ENCODE results near the gene RCC1. TPM values are rescaled to one million over a fixed set of nuclear protein-coding genes. Genes with fewer than 3 reads are reported as not detected.
"Not testable (repeated sequence)": the region's sequence is repeated elsewhere in the genome, so short reads cannot be mapped to it uniquely, and the experiment has no call there.

Gene RCC1
- total and polyA plus RNA-seq, 4 donors: 22.9 to 34.3 (median 28.8) TPM

- Histone ChIP-seq H3K9me3 (ENCODE audit: control insufficient read depth in 4 of 4, insufficient read depth in 3 of 4, low read length in 3 of 4) (no peaks in the 10 kb centered on the region), H3K9ac (ENCODE audit: insufficient read depth in 1 of 2, low read length in 2 of 2) (no peak overlapping the region), H3K4me3 (no peak overlapping the region), H3K36me3 (ENCODE audit: control insufficient read depth in 4 of 4, insufficient read depth in 4 of 4, low read length in 4 of 4) (peaks cover 2 to 11% (median 7%) of the 10 kb centered on the region in 4 donors), H3K4me1 (ENCODE audit: control insufficient read depth in 5 of 5, insufficient read depth in 5 of 5, low read length in 5 of 5) (peaks cover 0 to 19% (median 0%) of the 10 kb centered on the region in 5 donors), H3K27ac (ENCODE audit: low read depth in 1 of 2, low read length in 1 of 2) (peak overlapping the region; percentile 42 to 52), H3K27me3 (ENCODE audit: control insufficient read depth in 3 of 3, insufficient read depth in 3 of 3, low read length in 2 of 3) (no peaks in the 10 kb centered on the region)
- DNase-seq (peak in 1 of 3 donors; percentile 9), ATAC-seq (ENCODE audit: insufficient read depth, low FRiP score) (no peak)
- TF ChIP-seq CTCF (IDR thresholded peaks at IDR 0.05; ENCODE audit: control extremely low read depth, extremely low read depth): no peak
- 56 to 58% methylated on average over 7 of the region's 7 CpGs for WGBS, 2 donors
These were observed 47.3 kb upstream of the RCC1 start for GRCh38 chr1:28458237-28459228.

DNA sequence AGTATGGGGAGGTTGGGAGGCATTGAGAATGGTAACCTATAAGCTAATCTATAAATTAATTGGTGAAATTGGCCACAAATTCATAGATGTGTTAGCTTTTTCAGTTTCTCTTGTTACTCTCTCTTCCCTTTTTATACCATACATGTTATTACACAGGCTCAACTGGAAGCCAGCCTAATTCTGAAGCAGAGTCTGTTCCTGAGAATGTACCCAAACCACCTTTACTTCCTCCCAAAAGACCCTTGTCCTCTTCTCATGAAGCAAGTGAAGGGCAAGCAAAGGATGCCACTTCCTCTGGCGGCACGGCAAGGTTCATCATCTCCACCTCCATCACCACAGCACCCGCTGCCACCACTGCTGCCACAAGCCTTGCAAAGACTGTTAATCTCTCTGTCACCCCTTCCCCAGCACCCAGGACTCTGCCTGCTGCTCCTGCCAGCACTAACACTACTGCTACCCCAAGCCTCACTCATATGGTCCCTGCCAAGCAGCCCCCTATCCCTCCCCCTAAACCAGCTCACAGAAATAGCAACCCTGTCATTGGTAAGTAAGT lies 39.5 kb upstream of the RCC1 start:
- H3K27me3 ChIP-seq (ENCODE audit: control insufficient read depth in 3 of 3, insufficient read depth in 3 of 3, low read length in 2 of 3): no peaks in the 10 kb centered on the region
- 88 to 91% methylated on average over 3 of the region's 3 CpGs for WGBS, 2 donors
- ATAC-seq (ENCODE audit: insufficient read depth, low FRiP score) (no peak), DNase-seq (no peak)
- no peak for TF ChIP-seq CTCF (IDR thresholded peaks at IDR 0.05; ENCODE audit: control extremely low read depth, extremely low read depth)
- H3K9me3 ChIP-seq (ENCODE audit: control insufficient read depth in 4 of 4, insufficient read depth in 3 of 4, low read length in 3 of 4): peaks cover 0 to 2% (median 0%) of the 10 kb centered on the region in 4 donors
- no peak overlapping the region for H3K4me3 ChIP-seq
- peaks cover 12 to 27% (median 23%) of the 10 kb centered on the region in 4 donors for H3K36me3 ChIP-seq (ENCODE audit: control insufficient read depth in 4 of 4, insufficient read depth in 4 of 4, low read length in 4 of 4)
- no peak overlapping the region for H3K27ac ChIP-seq (ENCODE audit: low read depth in 1 of 2, low read length in 1 of 2)
- H3K4me1 ChIP-seq (ENCODE audit: control insufficient read depth in 5 of 5, insufficient read depth in 5 of 5, low read length in 5 of 5): no peaks in the 10 kb centered on the region
- H3K9ac ChIP-seq (ENCODE audit: insufficient read depth in 1 of 2, low read length in 2 of 2): no peak overlapping the region

DNA sequence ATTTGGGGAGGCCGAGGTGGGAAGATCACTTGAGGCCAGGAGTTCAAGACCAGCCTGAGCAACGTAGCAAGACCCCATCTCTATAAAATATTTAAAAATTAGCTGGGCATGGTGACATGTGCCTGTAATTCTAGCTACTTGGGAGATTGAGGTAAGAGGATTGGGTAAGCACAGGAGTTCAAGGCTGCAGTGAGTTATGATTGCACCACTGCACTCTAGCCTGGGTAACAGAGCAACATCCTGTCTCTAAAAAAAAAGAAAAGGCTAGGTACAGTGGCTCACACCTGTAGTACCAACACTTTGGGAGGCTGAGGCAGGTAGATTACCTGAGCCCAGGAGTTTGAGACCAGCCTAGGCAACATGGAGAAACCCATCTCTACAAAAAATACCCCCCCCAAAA lies 35.7 kb upstream of the RCC1 start:
- H3K36me3 ChIP-seq (ENCODE audit: control insufficient read depth in 4 of 4, insufficient read depth in 4 of 4, low read length in 4 of 4): peaks cover 22 to 26% (median 23%) of the 10 kb centered on the region in 4 donors
- no peaks in the 10 kb centered on the region for H3K4me1 ChIP-seq (ENCODE audit: control insufficient read depth in 5 of 5, insufficient read depth in 5 of 5, low read length in 5 of 5)
- no peak overlapping the region for H3K9ac ChIP-seq (ENCODE audit: insufficient read depth in 1 of 2, low read length in 2 of 2)
- no peak overlapping the region for H3K4me3 ChIP-seq
- WGBS, 2 donors: 69 to 74% methylated on average over 2 of the region's 2 CpGs
- DNase-seq (no peak), ATAC-seq (ENCODE audit: insufficient read depth, low FRiP score) (no peak)
- no peaks in the 10 kb centered on the region for H3K27me3 ChIP-seq (ENCODE audit: control insufficient read depth in 3 of 3, insufficient read depth in 3 of 3, low read length in 2 of 3)
- no peak for TF ChIP-seq CTCF (IDR thresholded peaks at IDR 0.05; ENCODE audit: control extremely low read depth, extremely low read depth)
- no peak overlapping the region for H3K27ac ChIP-seq (ENCODE audit: low read depth in 1 of 2, low read length in 1 of 2)
- H3K9me3 ChIP-seq (ENCODE audit: control insufficient read depth in 4 of 4, insufficient read depth in 3 of 4, low read length in 3 of 4): peaks cover 0 to 2% (median 0%) of the 10 kb centered on the region in 4 donors

GRCh38 chr1:28479497-28479896 lies 26.3 kb upstream of the RCC1 start:
- H3K9ac ChIP-seq (ENCODE audit: insufficient read depth in 1 of 2, low read length in 2 of 2); ATAC-seq (ENCODE audit: insufficient read depth, low FRiP score); H3K4me3 ChIP-seq; H3K27me3 ChIP-seq (ENCODE audit: control insufficient read depth in 3 of 3, insufficient read depth in 3 of 3, low read length in 2 of 3); H3K27ac ChIP-seq (ENCODE audit: low read depth in 1 of 2, low read length in 1 of 2); H3K4me1 ChIP-seq (ENCODE audit: control insufficient read depth in 5 of 5, insufficient read depth in 5 of 5, low read length in 5 of 5); DNase-seq; H3K9me3 ChIP-seq (ENCODE audit: control insufficient read depth in 4 of 4, insufficient read depth in 3 of 4, low read length in 3 of 4): not testable (repeated sequence)
- H3K36me3 ChIP-seq (ENCODE audit: control insufficient read depth in 4 of 4, insufficient read depth in 4 of 4, low read length in 4 of 4): peaks cover 18 to 30% (median 22%) of the 10 kb centered on the region in 4 donors
- WGBS, 2 donors: 92 to 96% methylated on average over 12 to 13 of the region's 13 CpGs
